ENCODE measurements around the gene DDX41. TPM values are rescaled to one million over a fixed set of nuclear protein-coding genes. Genes with fewer than 3 reads are reported as not detected.

Gene DDX41
- total and polyA plus RNA-seq, 7 donors: 47.8 to 78.4 (median 55.1) TPM

GRCh38 chr5:177484902-177485549, 31.7 kb downstream of the DDX41 start:
- Histone ChIP-seq H3K27me3 (no peaks in the 10 kb centered on the region), H3K9me3 (no peaks in the 10 kb centered on the region), H3K4me3 (no peak overlapping the region), H3K36me3 (peaks cover 42 to 82% (median 60%) of the 10 kb centered on the region in 4 donors), H3K27ac (peak overlapping the region; percentile 95 to 99 (median 96)), H3K4me1 (peaks cover 0 to 95% (median 84%) of the 10 kb centered on the region in 4 donors)
- no peak for DNase-seq
- TF ChIP-seq POLR2A (IDR thresholded peaks at IDR 0.05) (no peak), POLR2AphosphoS5 (IDR thresholded peaks at IDR 0.05) (peak in 2 of 4 donors; percentile 58 to 72)
- intact Hi-C loops (cut with DNase I): no loop called here
- WGBS, 2 donors: 77 to 84% methylated on average over 13 of the region's 13 CpGs

GRCh38 chr5:177483994-177484901, 32.5 kb downstream of the DDX41 start:
- no peak for DNase-seq
- Histone ChIP-seq H3K36me3 (peaks cover 34 to 74% (median 52%) of the 10 kb centered on the region in 4 donors), H3K4me1 (peaks cover 0 to 95% (median 84%) of the 10 kb centered on the region in 4 donors), H3K4me3 (no peak overlapping the region), H3K27ac (peak overlapping the region; percentile 95 to 99 (median 96)), H3K27me3 (no peaks in the 10 kb centered on the region), H3K9me3 (no peaks in the 10 kb centered on the region)
- intact Hi-C loops (cut with DNase I): no loop called here
- no peak for TF ChIP-seq CTCF (IDR thresholded peaks at IDR 0.05)
- TF ChIP-seq POLR2A (IDR thresholded peaks at IDR 0.05): no peak
- TF ChIP-seq POLR2AphosphoS5 (IDR thresholded peaks at IDR 0.05): peak in 2 of 4 donors; percentile 66 to 76
- WGBS, 2 donors: 88 to 91% methylated on average over 22 of the region's 22 CpGs

GRCh38 chr5:177483042-177483441, 33.7 kb downstream of the DDX41 start:
- Histone ChIP-seq H3K4me1 (peaks cover 0 to 95% (median 85%) of the 10 kb centered on the region in 4 donors), H3K36me3 (peaks cover 22 to 62% (median 41%) of the 10 kb centered on the region in 4 donors), H3K27ac (peak overlapping the region; percentile 95 to 99 (median 96)), H3K9me3 (no peaks in the 10 kb centered on the region), H3K27me3 (no peaks in the 10 kb centered on the region), H3K4me3 (no peak overlapping the region)
- intact Hi-C loops (cut with DNase I): no loop called here
- WGBS, 2 donors: 93 to 94% methylated on average over 9 of the region's 9 CpGs
- no peak for TF ChIP-seq POLR2A (IDR thresholded peaks at IDR 0.05)
- peak in 1 of 4 donors; percentile 6 for TF ChIP-seq POLR2AphosphoS5 (IDR thresholded peaks at IDR 0.05)
- DNase-seq: no peak

GRCh38 chr5:177482359-177482795, 34.4 kb downstream of the DDX41 start:
- Histone ChIP-seq H3K27me3 (no peaks in the 10 kb centered on the region), H3K27ac (peak overlapping the region; percentile 95 to 99 (median 96)), H3K36me3 (peaks cover 15 to 55% (median 34%) of the 10 kb centered on the region in 4 donors), H3K4me1 (peaks cover 0 to 95% (median 88%) of the 10 kb centered on the region in 4 donors), H3K9me3 (no peaks in the 10 kb centered on the region), H3K4me3 (no peak overlapping the region)
- no peak for TF ChIP-seq CTCF (IDR thresholded peaks at IDR 0.05)
- peak in 3 of 4 donors; percentile 16 to 34 (median 27) for TF ChIP-seq POLR2AphosphoS5 (IDR thresholded peaks at IDR 0.05)
- whole genome bisulfite sequencing, 2 donors: 92 to 93% methylated on average over 10 of the region's 10 CpGs
- intact Hi-C loops (cut with DNase I): no loop called here
- no peak for DNase-seq

GRCh38 chr5:177479774-177480173, 37.0 kb downstream of the DDX41 start:
- Histone ChIP-seq H3K27me3 (no peaks in the 10 kb centered on the region), H3K4me1 (peaks cover 0 to 98% (median 97%) of the 10 kb centered on the region in 4 donors), H3K36me3 (peaks cover 9 to 33% (median 19%) of the 10 kb centered on the region in 4 donors), H3K27ac (peak overlapping the region; percentile 95 to 99 (median 96)), H3K9me3 (no peaks in the 10 kb centered on the region), H3K4me3 (no peak overlapping the region)
- 71 to 79% methylated on average over 14 of the region's 14 CpGs for WGBS, 2 donors
- DNase-seq: no peak
- intact Hi-C loops (cut with DNase I): no loop called here
- TF ChIP-seq POLR2AphosphoS5 (IDR thresholded peaks at IDR 0.05) (peak in 2 of 4 donors; percentile 1 to 4), CTCF (IDR thresholded peaks at IDR 0.05) (no peak), POLR2A (IDR thresholded peaks at IDR 0.05) (no peak), EP300 (IDR thresholded peaks at IDR 0.05) (no peak)

Data from sigmoid colon (tissue), 7 donors.